Tibial nerve (tissue), 4 donors: ENCODE results near the gene ZNF407. TPM values are rescaled to one million over a fixed set of nuclear protein-coding genes. Genes with fewer than 3 reads are reported as not detected.

ENCODE experiments used
- DNase-seq, 2 donors: peaks; one replicate each; pipeline ENCODE4 v3.0.0-alpha.2; 2019; ENCODE audit warnings: low spot score in 2 of 2
- H3K27ac ChIP-seq, 4 donors: fragments of 200-600 bp; sonication (generic) in 3 of 4; one replicate each; pipeline ENCODE4 v1.5.1; 2017 to 2019; ENCODE audit warnings: mild to moderate bottlenecking in 1 of 4
- H3K27me3 ChIP-seq, 2 donors: fragments of 200-600 bp; sonication (generic) in 1 of 2; one replicate each; pipeline versions ENCODE4 v1.5.1 to v1.6.0; 2017 to 2019
- H3K36me3 ChIP-seq, 3 donors: fragments of 200-600 bp; sonication (generic); one replicate each; pipeline ENCODE4 v1.5.1; 2018 to 2019
- H3K4me1 ChIP-seq, 4 donors: fragments of 200-600 bp; sonication (generic) in 3 of 4; one replicate each; pipeline ENCODE4 v1.5.1; 2017 to 2019
- H3K4me3 ChIP-seq, 4 donors: fragments of 200-600 bp; sonication (generic) in 3 of 4; one replicate each; pipeline ENCODE4 v1.5.1; 2017 to 2019; ENCODE audit warnings: mild to moderate bottlenecking in 1 of 4, moderate library complexity in 1 of 4
- H3K9me3 ChIP-seq, 4 donors: fragments of 200-600 bp; sonication (generic) in 3 of 4; one replicate each; pipeline ENCODE4 v1.5.1; 2017 to 2019
- EP300 ChIP-seq, 2 donors: sonication (generic); formaldehyde crosslinking; IDR thresholded peaks; one replicate each; pipeline ENCODE4 v1.6.1; 2017; ENCODE audit warnings: antibody characterized with exemption in 2 of 2, mild to moderate bottlenecking in 1 of 2
- POLR2A ChIP-seq, 2 donors: fragments of 450-650 bp; IDR thresholded peaks; one replicate each; pipeline ENCODE4 v1.6.1; 2017; ENCODE audit warnings: antibody characterized with exemption in 2 of 2, mild to moderate bottlenecking in 2 of 2, moderate library complexity in 2 of 2
- WGBS, 2 donors: methylation state at CpG; one replicate each; pipeline ENCODE4 v1.1.5; 2018; 5-methylcytosine and 5-hydroxymethylcytosine counted together
- total RNA-seq, 4 donors: library from RNA; depleted of rRNA; stranded (reverse); fragments of >200 nt; gene quantifications; one replicate each; pipeline ENCODE4 v1.1.0, GENCODE V29; 2016
- TF ChIP-seq, protein P1 (sequence below), 5 experiments: fragments of 200-600 bp in 3 of 5; fragments of 450-650 bp in 2 of 5; sonication (generic) in 3 of 5; IDR thresholded peaks; one replicate each; pipeline ENCODE4 v1.5.1; 2016 to 2019; ENCODE audit warnings: antibody characterized with exemption in 5 of 5, mild to moderate bottlenecking in 3 of 5, moderate library complexity in 2 of 5

The ZNF407 gene
- total RNA-seq, 4 donors from 2014 or later = 18.6 to 22.8 (median 19.6) TPM

- no peak for TF ChIP-seq EP300 (IDR thresholded peaks at IDR 0.05)
- no peak for TF ChIP-seq POLR2A (IDR thresholded peaks at IDR 0.05)
- TF ChIP-seq, protein P1, sequence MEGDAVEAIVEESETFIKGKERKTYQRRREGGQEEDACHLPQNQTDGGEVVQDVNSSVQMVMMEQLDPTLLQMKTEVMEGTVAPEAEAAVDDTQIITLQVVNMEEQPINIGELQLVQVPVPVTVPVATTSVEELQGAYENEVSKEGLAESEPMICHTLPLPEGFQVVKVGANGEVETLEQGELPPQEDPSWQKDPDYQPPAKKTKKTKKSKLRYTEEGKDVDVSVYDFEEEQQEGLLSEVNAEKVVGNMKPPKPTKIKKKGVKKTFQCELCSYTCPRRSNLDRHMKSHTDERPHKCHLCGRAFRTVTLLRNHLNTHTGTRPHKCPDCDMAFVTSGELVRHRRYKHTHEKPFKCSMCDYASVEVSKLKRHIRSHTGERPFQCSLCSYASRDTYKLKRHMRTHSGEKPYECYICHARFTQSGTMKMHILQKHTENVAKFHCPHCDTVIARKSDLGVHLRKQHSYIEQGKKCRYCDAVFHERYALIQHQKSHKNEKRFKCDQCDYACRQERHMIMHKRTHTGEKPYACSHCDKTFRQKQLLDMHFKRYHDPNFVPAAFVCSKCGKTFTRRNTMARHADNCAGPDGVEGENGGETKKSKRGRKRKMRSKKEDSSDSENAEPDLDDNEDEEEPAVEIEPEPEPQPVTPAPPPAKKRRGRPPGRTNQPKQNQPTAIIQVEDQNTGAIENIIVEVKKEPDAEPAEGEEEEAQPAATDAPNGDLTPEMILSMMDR (IDR thresholded peaks at IDR 0.05) = no peak
- Histone ChIP-seq H3K9me3 (no peaks in the 10 kb centered on the region), H3K27ac (no peak overlapping the region), H3K36me3 (no peaks in the 10 kb centered on the region), H3K4me3 (no peak overlapping the region), H3K27me3 (no peaks in the 10 kb centered on the region), H3K4me1 (no peaks in the 10 kb centered on the region)
- 74 to 80% methylated on average over 8 of the region's 8 CpGs for WGBS, 2 donors
- no peak for DNase-seq
These were observed 514.1 kb downstream of the ZNF407 start for GRCh38 chr18:75111760-75112159.

- Histone ChIP-seq H3K9me3 (no peaks in the 10 kb centered on the region), H3K4me3 (no peak overlapping the region), H3K27ac (no peak overlapping the region), H3K4me1 (no peaks in the 10 kb centered on the region), H3K36me3 (no peaks in the 10 kb centered on the region), H3K27me3 (no peaks in the 10 kb centered on the region)
- WGBS, 2 donors = 81 to 86% methylated on average over 16 of the region's 16 CpGs
- TF ChIP-seq, protein P1 (IDR thresholded peaks at IDR 0.05) = no peak
- no peak for TF ChIP-seq EP300 (IDR thresholded peaks at IDR 0.05)
- no peak for TF ChIP-seq POLR2A (IDR thresholded peaks at IDR 0.05)
- DNase-seq = no peak
These were observed 514.8 kb downstream of the ZNF407 start for GRCh38 chr18:75112186-75113096.

DNA sequence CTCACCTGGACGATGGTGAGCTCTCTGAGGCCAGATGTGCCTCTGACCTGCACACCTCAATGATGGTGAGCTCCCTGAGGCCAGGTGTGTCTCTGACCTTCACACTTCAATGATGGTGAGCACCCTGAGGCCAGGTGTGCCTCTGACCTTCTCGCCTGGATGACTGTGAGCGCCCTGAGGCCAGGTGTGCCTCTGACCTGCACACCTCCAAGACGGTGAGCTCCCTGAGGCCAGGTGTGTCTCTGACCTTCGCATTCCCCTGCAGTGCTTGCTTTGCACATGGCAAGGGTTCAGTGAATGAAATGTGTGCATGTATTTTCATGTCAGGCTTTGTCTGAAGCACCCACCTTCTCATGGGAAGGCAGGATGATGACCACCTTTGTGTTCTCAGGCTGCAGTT, 515.8 kb downstream of the ZNF407 start:
- WGBS, 2 donors = 81 to 94% methylated on average over 5 of the region's 5 CpGs
- H3K27ac ChIP-seq = no peak overlapping the region
- no peaks in the 10 kb centered on the region for H3K27me3 ChIP-seq
- no peak overlapping the region for H3K4me3 ChIP-seq
- no peaks in the 10 kb centered on the region for H3K36me3 ChIP-seq
- no peak for TF ChIP-seq POLR2A (IDR thresholded peaks at IDR 0.05)
- no peaks in the 10 kb centered on the region for H3K9me3 ChIP-seq
- no peak for DNase-seq
- H3K4me1 ChIP-seq = no peaks in the 10 kb centered on the region

GRCh38 chr18:75114231-75114764, 516.6 kb downstream of the ZNF407 start:
- no peaks in the 10 kb centered on the region for H3K27me3 ChIP-seq
- H3K4me3 ChIP-seq = no peak overlapping the region
- no peaks in the 10 kb centered on the region for H3K36me3 ChIP-seq
- H3K9me3 ChIP-seq = no peaks in the 10 kb centered on the region
- 85 to 89% methylated on average over 6 of the region's 6 CpGs for WGBS, 2 donors
- no peak for DNase-seq
- H3K4me1 ChIP-seq = no peaks in the 10 kb centered on the region
- no peak for TF ChIP-seq POLR2A (IDR thresholded peaks at IDR 0.05)
- TF ChIP-seq, protein P1 (IDR thresholded peaks at IDR 0.05) = no peak
- TF ChIP-seq EP300 (IDR thresholded peaks at IDR 0.05) = no peak
- H3K27ac ChIP-seq = no peak overlapping the region

Other genes starting within 250 kb of the ZNF407 start
- gene DIPK1C, start 140.6 kb upstream of the ZNF407 start, total RNA-seq = 1 to 10 TPM in 1 of 4 donors, under 1 TPM in 2, not detected in 1; 0.20 to 1.5 (median 0.44) TPM
- gene CNDP2, start 101.5 kb upstream of the ZNF407 start, total RNA-seq = 10 to 100 TPM; 71.8 to 87.8 (median 81.5) TPM
- 1 to 10 TPM in 1 of 4 donors, under 1 TPM in 1, not detected in 2; 0.22 to 1.0 TPM for gene CNDP1, start 63.4 kb upstream of the ZNF407 start, total RNA-seq